Testis (tissue), 2 donors: ENCODE results near the gene UGT1A10.

ENCODE experiments used
- CTCF ChIP-seq, 3 experiments: fragments of 450-650 bp in 2 of 3; fragments of 200-600 bp in 1 of 3; sonication (generic) in 1 of 3; IDR thresholded peaks; one replicate each; pipeline ENCODE4 v1.5.1; 2016 to 2019; ENCODE audit warnings: antibody characterized with exemption in 3 of 3, mild to moderate bottlenecking in 2 of 3, moderate library complexity in 1 of 3
- POLR2A ChIP-seq: fragments of 450-650 bp; IDR thresholded peaks from one replicate; pipeline ENCODE4 v1.6.1; 2017; ENCODE audit warnings: antibody characterized with exemption, mild to moderate bottlenecking, moderate library complexity

GRCh38 chr2:233643128-233643527 is 6.9 kb downstream of the UGT1A10 start:
- TF ChIP-seq POLR2A (no peak), CTCF (IDR thresholded peaks at IDR 0.05) (no peak)
